Stromal cell of bone marrow (primary cell): Measurements from ENCODE around the gene RBMXL2.

Experiments
- DNase-seq: peaks from one replicate; pipeline ENCODE4 v3.0.0-alpha.2; 2012; ENCODE audit warnings: low read depth

RBMXL2 gene

GRCh38 chr11:7088921-7089320, at the start of gene RBMXL2:
Gene RBMXL2, plus strand, starts transcription at chr11:7088998. Its CDS starts 123 bp downstream, at chr11:7089121.
- DNase-seq: no peak

DNA sequence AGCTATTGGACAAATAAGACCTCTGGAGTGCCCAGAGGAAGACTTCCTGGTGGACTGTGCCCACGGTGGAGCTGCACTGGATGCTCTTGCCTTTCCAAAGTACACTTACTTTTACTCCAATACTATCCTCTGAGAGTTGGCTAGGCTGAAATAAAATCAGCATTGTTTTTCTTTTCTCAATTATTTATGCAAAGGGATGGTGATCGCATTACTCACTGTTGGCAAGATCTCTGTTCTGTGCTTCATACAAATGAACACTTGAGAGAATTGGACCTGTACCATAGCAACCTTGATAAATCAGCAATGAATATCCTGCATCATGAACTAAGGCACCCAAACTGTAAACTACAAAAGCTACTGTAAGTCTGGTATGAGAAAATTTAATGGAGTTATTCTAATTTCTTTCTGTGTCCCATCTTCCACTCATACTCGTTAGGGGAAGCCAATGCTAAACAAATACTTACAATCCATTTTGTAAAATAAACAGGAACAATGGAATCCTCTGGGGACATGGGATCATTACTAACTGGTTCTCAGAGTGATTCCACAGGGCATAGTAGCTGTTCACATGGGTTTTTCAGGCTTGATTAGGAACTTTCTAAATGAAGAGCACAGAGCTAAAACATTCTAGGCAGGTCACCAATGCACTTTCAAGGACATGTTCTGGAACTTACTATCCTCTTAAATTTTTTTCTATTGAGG, 42.2 kb upstream of the RBMXL2 start:
- peak; percentile 58 for DNase-seq

- no peak for DNase-seq
These were observed 38.6 kb upstream of the RBMXL2 start for GRCh38 chr11:7050191-7050590.

DNA sequence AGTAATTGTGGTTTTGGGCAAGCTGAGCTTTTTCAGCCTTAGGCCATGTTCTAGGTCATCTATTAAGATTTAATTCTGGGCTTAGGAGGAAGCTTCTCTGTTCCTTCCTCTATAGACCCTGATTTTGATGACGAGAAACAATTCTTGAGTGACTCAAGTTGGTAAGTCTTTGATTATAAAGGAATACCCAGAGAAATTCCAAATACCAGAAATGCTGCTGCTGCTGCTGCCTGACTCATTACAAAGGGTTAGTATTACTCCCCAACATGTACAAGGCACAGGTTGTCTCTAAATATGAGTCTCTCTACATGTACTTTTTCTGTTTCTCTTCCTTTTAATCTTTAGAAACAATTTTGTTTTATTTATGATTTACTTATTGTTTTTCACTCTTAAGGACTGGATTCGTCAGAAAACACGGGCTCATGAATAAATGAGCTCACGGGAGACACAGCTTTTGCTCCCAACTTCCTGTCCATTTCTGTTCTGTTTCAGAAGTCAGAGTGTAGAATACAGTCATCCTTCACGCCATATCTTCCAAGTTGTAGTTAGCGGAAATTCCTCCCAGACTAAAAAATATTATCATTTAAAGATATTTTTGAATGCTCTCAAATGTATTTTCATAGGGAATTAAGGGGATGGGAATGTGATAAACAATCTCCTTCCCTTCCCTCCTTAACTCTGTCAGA, 31.8 kb upstream of the RBMXL2 start:
- DNase-seq: no peak

DNA sequence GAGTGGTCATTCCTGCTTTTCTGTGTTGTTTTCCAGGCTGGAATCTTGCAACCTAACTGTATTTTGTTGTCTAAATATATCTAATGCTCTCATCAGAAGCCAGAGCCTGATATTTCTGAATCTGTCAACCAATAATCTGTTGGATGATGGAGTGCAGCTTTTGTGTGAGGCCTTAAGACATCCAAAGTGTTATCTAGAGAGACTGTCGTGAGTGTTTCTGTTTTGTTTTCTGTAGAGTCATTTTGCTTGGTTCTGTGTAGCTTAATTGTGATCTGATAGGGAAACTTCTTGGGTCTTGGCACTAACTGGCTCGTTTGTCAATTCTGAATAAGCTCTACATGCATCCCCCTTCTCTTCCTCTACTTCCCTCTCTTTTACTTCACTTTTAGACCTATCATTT, 31.2 kb upstream of the RBMXL2 start:
- no peak for DNase-seq

- peak; percentile 89 for DNase-seq
These were observed 27.9 kb upstream of the RBMXL2 start for GRCh38 chr11:7060868-7061267.

DNA sequence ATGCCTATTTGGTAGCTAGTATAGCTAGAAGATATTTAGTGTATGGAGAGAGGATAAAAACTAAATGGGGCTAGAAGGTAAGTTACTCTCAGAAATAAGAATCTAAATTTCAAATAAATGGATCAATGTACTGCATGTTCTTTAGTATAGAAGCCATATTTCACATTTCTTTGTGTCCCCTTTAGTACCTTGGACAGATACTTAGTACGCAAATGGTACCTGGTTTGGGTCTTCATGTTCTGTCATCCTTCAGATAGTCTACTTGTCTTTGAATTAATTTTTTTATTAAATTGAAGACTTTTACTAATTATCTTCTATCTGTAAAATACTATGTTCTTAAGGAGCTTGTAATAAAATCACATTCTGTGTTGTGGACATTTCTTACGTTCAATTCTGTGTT, 26.3 kb upstream of the RBMXL2 start:
- DNase-seq: no peak

DNA sequence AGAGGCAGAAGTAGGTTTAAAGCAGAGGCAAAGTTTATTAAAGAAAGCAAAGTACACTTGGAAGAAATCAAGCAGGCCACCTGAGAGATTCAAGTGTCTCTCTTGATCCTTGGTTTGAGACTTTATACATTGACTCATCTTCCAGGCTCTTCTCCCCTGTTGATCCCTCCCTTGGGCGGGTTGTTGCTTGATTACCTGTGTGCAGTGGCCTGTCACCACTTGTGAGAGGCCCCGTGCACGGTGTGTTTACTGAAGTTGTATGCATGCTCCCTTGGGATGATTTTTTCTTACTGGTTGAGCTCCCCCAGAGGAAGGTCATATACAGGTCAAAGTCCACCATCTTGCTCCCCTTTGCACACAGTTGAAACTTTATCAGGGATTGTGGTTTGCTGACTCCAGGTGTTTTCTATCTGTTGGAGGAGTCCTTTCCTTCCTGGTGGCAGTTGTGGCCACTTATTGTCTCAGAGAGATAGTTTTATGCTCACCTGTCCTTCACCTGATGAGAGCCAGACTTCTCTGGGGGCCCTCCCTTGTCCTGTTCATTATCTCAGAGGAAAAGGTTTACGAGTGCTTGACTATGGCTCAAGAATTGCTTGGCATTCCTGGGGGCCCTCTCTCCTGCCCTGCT, 16.3 kb upstream of the RBMXL2 start:
- no peak for DNase-seq

- no peak for DNase-seq
These were observed 11.7 kb upstream of the RBMXL2 start for GRCh38 chr11:7077101-7077500.

GRCh38 chr11:7079545-7080135, 9.2 kb upstream of the RBMXL2 start:
- DNase-seq: no peak

GRCh38 chr11:7080900-7081299, 7.9 kb upstream of the RBMXL2 start:
- DNase-seq: no peak

DNA sequence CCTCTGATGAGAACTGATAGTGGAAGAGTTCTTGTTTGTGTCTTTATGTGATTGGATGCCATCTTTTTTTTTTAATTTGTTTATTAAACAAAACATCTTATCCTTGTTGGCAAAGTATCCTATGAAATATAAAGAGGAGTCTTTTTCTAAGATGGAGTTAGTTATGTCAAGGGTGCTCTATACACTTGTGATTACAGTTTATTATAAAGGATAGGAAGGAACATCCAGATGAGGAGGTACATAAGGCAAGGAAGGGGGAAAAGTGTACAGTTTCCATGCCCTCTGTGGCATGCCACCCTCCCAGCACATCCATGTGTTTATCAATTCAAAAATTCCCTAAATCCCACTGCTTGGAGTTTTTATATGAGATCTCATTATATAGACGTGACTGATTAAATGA, 7.4 kb upstream of the RBMXL2 start:
- DNase-seq: no peak

GRCh38 chr11:7089328-7090251, 792 bp downstream of the RBMXL2 start:
- DNase-seq: no peak

DNA sequence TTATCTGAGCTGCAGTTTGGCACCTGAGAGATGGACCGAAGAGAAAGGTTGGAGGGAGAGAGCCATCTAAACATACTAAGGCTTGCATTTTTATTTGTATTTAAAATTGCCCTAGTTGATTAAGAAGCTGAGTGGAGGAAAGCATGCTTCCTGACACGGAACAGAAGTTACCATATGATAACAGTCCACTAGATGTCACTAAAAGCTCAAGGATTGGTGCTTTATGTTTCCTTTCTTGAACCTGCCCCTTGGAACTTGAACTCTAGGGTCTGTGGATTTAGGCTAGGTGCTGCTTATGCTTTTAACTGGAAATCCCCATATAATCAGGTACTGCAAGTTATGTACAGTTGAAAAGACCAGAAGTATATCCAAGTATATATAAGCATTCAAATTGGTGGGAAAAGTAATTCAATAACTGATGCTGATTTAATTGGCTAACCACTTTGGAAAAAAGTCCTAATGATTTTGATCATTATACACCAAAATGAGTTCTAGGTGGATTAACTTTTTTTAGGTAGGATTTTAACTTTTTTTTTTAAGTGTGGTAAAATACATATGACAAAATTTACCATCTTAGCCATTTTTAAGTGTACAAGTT, 9.5 kb downstream of the RBMXL2 start:
- peak; percentile 17 for DNase-seq

- no peak for DNase-seq
These were observed 27.0 kb downstream of the RBMXL2 start for GRCh38 chr11:7115780-7116179.

GRCh38 chr11:7116370-7116769, 27.6 kb downstream of the RBMXL2 start:
- DNase-seq: no peak

- no peak for DNase-seq
These were observed 49.3 kb downstream of the RBMXL2 start for GRCh38 chr11:7138051-7138450.
